Neural cell (in vitro differentiated cells): ENCODE results near the gene RNF19B. TPM values are rescaled to one million over a fixed set of nuclear protein-coding genes. Genes with fewer than 3 reads are reported as not detected.

ENCODE experiments used
- H2AFZ ChIP-seq: fragments of 200-600, 300-800 bp; sonication (generic), shearing (Covaris generic); 2 replicates; pipeline ENCODE4 v1.6.0; 2014; ENCODE audit warnings: low read depth, mild to moderate bottlenecking, antibody characterized with exemption, low read length, moderate library complexity
- H3F3A ChIP-seq: fragments of 200-600 bp; shearing (Covaris generic); 2 replicates; pipeline ENCODE4 v1.6.1; 2016; ENCODE audit warnings: mild to moderate bottlenecking, moderate library complexity, mixed read lengths, antibody characterized with exemption, low read length; ENCODE audit not compliant: insufficient read depth, poor library complexity, severe bottlenecking
- H3K27ac ChIP-seq: fragments of 200-600, 300-800 bp; sonication (generic), shearing (Covaris generic); 2 replicates; pipeline ENCODE4 v1.5.1; 2014; ENCODE audit warnings: mild to moderate bottlenecking, low read length, moderate library complexity
- H3K27me3 ChIP-seq: fragments of 300-800, 200-600 bp; sonication (generic), shearing (Covaris generic); 2 replicates; pipeline ENCODE4 v1.6.0; 2014; ENCODE audit warnings: mild to moderate bottlenecking, low read depth, low read length, moderate library complexity; ENCODE audit not compliant: insufficient read depth
- H3K36me3 ChIP-seq: fragments of 300-800, 200-600 bp; sonication (generic), shearing (Covaris generic); 2 replicates; pipeline ENCODE4 v1.5.1; 2014; ENCODE audit warnings: mild to moderate bottlenecking, antibody characterized with exemption, low read length, moderate library complexity; ENCODE audit not compliant: insufficient read depth
- H3K4me2 ChIP-seq: fragments of 300-800, 200-600 bp; sonication (generic), shearing (Covaris generic); 2 replicates; pipeline ENCODE4 v1.6.0; 2014; ENCODE audit warnings: mild to moderate bottlenecking, low read length
- H3K4me3 ChIP-seq: fragments of 300-800, 200-600 bp; sonication (generic), shearing (Covaris generic); 2 replicates; pipeline ENCODE4 v1.5.1; 2014; ENCODE audit warnings: mild to moderate bottlenecking, low read length, moderate library complexity
- H3K79me2 ChIP-seq: fragments of 200-600 bp; shearing (Covaris generic); replicated peaks from 2 replicates; pipeline ENCODE4 v1.6.0; 2014; ENCODE audit warnings: mild to moderate bottlenecking, low read length, moderate library complexity; ENCODE audit not compliant: insufficient read depth
- H3K9ac ChIP-seq: fragments of 300-800, 200-600 bp; sonication (generic), shearing (Covaris generic); 2 replicates; pipeline ENCODE4 v1.6.1; 2016; ENCODE audit warnings: mild to moderate bottlenecking, low read length, mixed read lengths
- H3K9me2 ChIP-seq: fragments of 200-600 bp; shearing (Covaris generic); 2 replicates; pipeline ENCODE4 v1.6.1; 2016; ENCODE audit warnings: mild to moderate bottlenecking, low read length, mixed read lengths; ENCODE audit not compliant: insufficient read depth
- H3K9me3 ChIP-seq: fragments of 200-600, 300-800 bp; sonication (generic), shearing (Covaris generic); 2 replicates; pipeline ENCODE4 v1.6.1; 2016; ENCODE audit warnings: mild to moderate bottlenecking, mixed run types, low read length, moderate library complexity, mixed read lengths
- H4K20me1 ChIP-seq: fragments of 200-600 bp; shearing (Covaris generic); 2 replicates; pipeline ENCODE4 v1.6.1; 2016; ENCODE audit warnings: mild to moderate bottlenecking, mixed run types; ENCODE audit not compliant: insufficient read depth
- CTCF ChIP-seq: fragments of 450-650 bp; IDR thresholded peaks from 2 replicates; pipeline ENCODE4 v1.5.1; 2014; ENCODE audit warnings: antibody characterized with exemption, mild to moderate bottlenecking, moderate library complexity; ENCODE audit not compliant: poor library complexity, severe bottlenecking
- EP300 ChIP-seq: fragments of 450-650 bp; conservative IDR thresholded peaks from 2 replicates; pipeline ENCODE4 v1.6.1; 2014; ENCODE audit warnings: antibody characterized with exemption, mild to moderate bottlenecking, moderate library complexity; ENCODE audit not compliant: poor library complexity, severe bottlenecking
- EZH2 ChIP-seq: fragments of 200-600, 300-800 bp; shearing (Covaris generic), sonication (generic); IDR thresholded peaks from 2 replicates; pipeline ENCODE4 v1.6.1; 2014; ENCODE audit warnings: antibody characterized with exemption, low read length, borderline replicate concordance, mild to moderate bottlenecking; ENCODE audit not compliant: insufficient read depth, poor library complexity, severe bottlenecking
- MXI1 ChIP-seq: fragments of 450-650 bp; conservative IDR thresholded peaks from 2 replicates; pipeline ENCODE4 v1.6.1; 2014; ENCODE audit warnings: antibody characterized with exemption, mild to moderate bottlenecking; ENCODE audit not compliant: poor library complexity, severe bottlenecking
- POLR2AphosphoS5 ChIP-seq: IDR thresholded peaks from 2 replicates; pipeline ENCODE4 v1.6.1; 2012
- RAD21 ChIP-seq: fragments of 450-650 bp; conservative IDR thresholded peaks from 2 replicates; pipeline ENCODE4 v1.6.1; 2014; ENCODE audit warnings: antibody characterized with exemption, mild to moderate bottlenecking, moderate library complexity
- REST ChIP-seq: IDR thresholded peaks from 2 replicates; pipeline ENCODE4 v1.6.1; 2012; ENCODE audit warnings: borderline replicate concordance
- SMC3 ChIP-seq: fragments of 450-650 bp; conservative IDR thresholded peaks from 2 replicates; pipeline ENCODE4 v1.6.1; 2014; ENCODE audit warnings: antibody characterized with exemption, mild to moderate bottlenecking, moderate library complexity; ENCODE audit not compliant: poor library complexity
- TAF1 ChIP-seq: IDR thresholded peaks from 2 replicates; pipeline ENCODE4 v1.6.1; 2012; ENCODE audit warnings: low read depth
- polyA plus RNA-seq: library from polyadenylated mRNA; depleted of rRNA; stranded (reverse); fragments of >200 nt; gene quantifications from 2 replicates; pipeline ENCODE4 v1.2.3, GENCODE V29; 2014

RNF19B gene
- polyA plus RNA-seq, 1 donor from 2014 or later, result 22.1 TPM

GRCh38 chr1:33002006-33002405 lies 37.4 kb upstream of the RNF19B start:
- Histone ChIP-seq H3K27me3 (no peaks in the 10 kb centered on the region), H3K36me3 (no peaks in the 10 kb centered on the region), H3K4me3 (no peak overlapping the region), H4K20me1 (no peaks in the 10 kb centered on the region), H3K79me2 (no peaks in the 10 kb centered on the region), H3K4me2 (no peak overlapping the region), H3K9me2 (no peaks in the 10 kb centered on the region), H3F3A (no peaks in the 10 kb centered on the region), H3K27ac (no peak overlapping the region), H2AFZ (no peak overlapping the region), H3K9ac (no peak overlapping the region), H3K9me3 (no peaks in the 10 kb centered on the region)
- no peak for TF ChIP-seq MXI1

- TF ChIP-seq MXI1 (no peak), EP300 (no peak), SMC3 (no peak), CTCF (no peak), TAF1 (no peak), REST (no peak), EZH2 (no peak), RAD21 (no peak), POLR2AphosphoS5 (no peak)
- Histone ChIP-seq H4K20me1 (no peaks in the 10 kb centered on the region), H3K4me2 (no peak overlapping the region), H3K9ac (no peak overlapping the region), H3K4me3 (no peak overlapping the region), H3K36me3 (no peaks in the 10 kb centered on the region), H3F3A (no peaks in the 10 kb centered on the region), H2AFZ (no peak overlapping the region), H3K27ac (no peak overlapping the region), H3K79me2 (no peaks in the 10 kb centered on the region), H3K9me2 (no peaks in the 10 kb centered on the region), H3K9me3 (no peaks in the 10 kb centered on the region), H3K27me3 (no peaks in the 10 kb centered on the region)
These were observed 36.7 kb upstream of the RNF19B start for GRCh38 chr1:33001282-33001681.

GRCh38 chr1:33000427-33001026 lies 35.9 kb upstream of the RNF19B start:
- Histone ChIP-seq H3K9me2 (no peaks in the 10 kb centered on the region), H3K4me2 (no peak overlapping the region), H3K9ac (no peak overlapping the region), H3K4me3 (no peak overlapping the region), H3K36me3 (no peaks in the 10 kb centered on the region), H3K27ac (no peak overlapping the region), H3K79me2 (no peaks in the 10 kb centered on the region), H3K27me3 (no peaks in the 10 kb centered on the region), H2AFZ (no peak overlapping the region), H3K9me3 (no peaks in the 10 kb centered on the region), H3F3A (no peaks in the 10 kb centered on the region), H4K20me1 (no peaks in the 10 kb centered on the region)
- no peak for TF ChIP-seq EZH2
- TF ChIP-seq SMC3, result no peak
- TF ChIP-seq REST, result no peak
- no peak for TF ChIP-seq POLR2AphosphoS5
- no peak for TF ChIP-seq CTCF
- no peak for TF ChIP-seq EP300
- TF ChIP-seq TAF1, result no peak
- TF ChIP-seq MXI1, result no peak
- no peak for TF ChIP-seq RAD21
